Measurements from ENCODE around the gene RNF17.
"Not testable (repeated sequence)": the region's sequence is repeated elsewhere in the genome, so short reads cannot be mapped to it uniquely, and the experiment has no call there.

Gene RNF17

GRCh38 chr13:24763596-24764275 lies at the start of gene RNF17:
Gene RNF17 (plus strand): TSS chr13:24764169. CDS start chr13:24764204, 35 bp downstream.
- DNase-seq: no peak

- no peak for DNase-seq
Measured at GRCh38 chr13:24716011-24716410, 48.0 kb upstream of the RNF17 start.

- DNase-seq: no peak
Measured at GRCh38 chr13:24716446-24716845, 47.5 kb upstream of the RNF17 start.

GRCh38 chr13:24717217-24717616 lies 46.8 kb upstream of the RNF17 start:
- DNase-seq: no peak

- DNase-seq: no peak
Measured at GRCh38 chr13:24718192-24718965, 45.6 kb upstream of the RNF17 start.

- no peak for DNase-seq
Measured at GRCh38 chr13:24719139-24719538, 44.8 kb upstream of the RNF17 start.

- no peak for DNase-seq
Measured at GRCh38 chr13:24723206-24723605, 40.8 kb upstream of the RNF17 start.

GRCh38 chr13:24724714-24725113 lies 39.3 kb upstream of the RNF17 start:
- no peak for DNase-seq

GRCh38 chr13:24725379-24725778 lies 38.6 kb upstream of the RNF17 start:
- DNase-seq: no peak

- peak; percentile 76 for DNase-seq
Measured at GRCh38 chr13:24727731-24728601, 36.0 kb upstream of the RNF17 start.

GRCh38 chr13:24730873-24731567 lies 32.9 kb upstream of the RNF17 start:
- not testable (repeated sequence) for DNase-seq

GRCh38 chr13:24734950-24735349 lies 29.0 kb upstream of the RNF17 start:
- DNase-seq: no peak

GRCh38 chr13:24737042-24737441 lies 26.9 kb upstream of the RNF17 start:
- DNase-seq: no peak

GRCh38 chr13:24738366-24738847 lies 25.6 kb upstream of the RNF17 start:
- no peak for DNase-seq

- DNase-seq: no peak
Measured at GRCh38 chr13:24740014-24740890, 23.7 kb upstream of the RNF17 start.

GRCh38 chr13:24741016-24741662 lies 22.8 kb upstream of the RNF17 start:
- no peak for DNase-seq

- DNase-seq: no peak
Measured at GRCh38 chr13:24741791-24742190, 22.2 kb upstream of the RNF17 start.

- DNase-seq: peak; percentile 9
Measured at GRCh38 chr13:24742294-24742693, 21.7 kb upstream of the RNF17 start.

GRCh38 chr13:24742977-24743376 lies 21.0 kb upstream of the RNF17 start:
- DNase-seq: no peak

GRCh38 chr13:24744247-24744646 lies 19.7 kb upstream of the RNF17 start:
- DNase-seq: no peak

GRCh38 chr13:24745516-24745860 lies 18.5 kb upstream of the RNF17 start:
- DNase-seq: no peak
